ENCODE data around the gene SLAIN2.

Gene SLAIN2

DNA sequence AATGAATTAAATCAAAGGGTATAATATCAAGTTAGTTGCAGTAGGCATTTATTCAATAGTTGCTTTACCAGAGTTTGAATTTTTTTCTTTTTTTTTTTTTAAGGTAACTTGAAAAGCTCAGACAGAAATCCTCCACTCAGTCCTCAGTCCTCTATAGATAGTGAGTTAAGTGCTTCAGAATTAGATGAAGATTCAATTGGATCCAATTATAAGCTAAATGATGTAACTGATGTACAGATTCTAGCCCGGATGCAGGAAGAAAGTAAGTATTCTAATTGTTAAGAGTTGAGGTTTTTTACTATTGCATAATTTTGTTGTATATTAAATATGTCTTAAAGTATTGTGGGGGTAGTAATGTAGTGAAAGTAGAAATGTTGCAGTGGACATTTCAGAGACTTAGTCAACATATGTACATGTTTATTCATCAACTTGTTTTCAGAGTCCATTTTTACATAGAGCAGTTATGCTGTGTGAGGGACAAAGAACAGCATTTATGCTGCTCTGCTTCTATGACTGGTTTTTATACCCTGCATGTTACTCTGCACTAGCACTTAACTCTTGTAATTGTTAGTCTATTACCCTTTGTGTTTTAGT, 38.4 kb downstream of the SLAIN2 start:
- Histone ChIP-seq H3K36me3 (peaks cover 7 to 21% (median 10%) of the 10 kb centered on the region in 3 donors), H3K27ac (no peak overlapping the region), H3K27me3 (no peaks in the 10 kb centered on the region), H3K9me3 (no peaks in the 10 kb centered on the region), H3K4me1 (peaks cover 0 to 4% (median 0%) of the 10 kb centered on the region in 4 donors), H3K4me3 (no peak overlapping the region)
- intact Hi-C loops (cut with DNase I; ENCODE audit: low total_unique reads): no loop called here
- no peak for DNase-seq
- TF ChIP-seq, protein P1, sequence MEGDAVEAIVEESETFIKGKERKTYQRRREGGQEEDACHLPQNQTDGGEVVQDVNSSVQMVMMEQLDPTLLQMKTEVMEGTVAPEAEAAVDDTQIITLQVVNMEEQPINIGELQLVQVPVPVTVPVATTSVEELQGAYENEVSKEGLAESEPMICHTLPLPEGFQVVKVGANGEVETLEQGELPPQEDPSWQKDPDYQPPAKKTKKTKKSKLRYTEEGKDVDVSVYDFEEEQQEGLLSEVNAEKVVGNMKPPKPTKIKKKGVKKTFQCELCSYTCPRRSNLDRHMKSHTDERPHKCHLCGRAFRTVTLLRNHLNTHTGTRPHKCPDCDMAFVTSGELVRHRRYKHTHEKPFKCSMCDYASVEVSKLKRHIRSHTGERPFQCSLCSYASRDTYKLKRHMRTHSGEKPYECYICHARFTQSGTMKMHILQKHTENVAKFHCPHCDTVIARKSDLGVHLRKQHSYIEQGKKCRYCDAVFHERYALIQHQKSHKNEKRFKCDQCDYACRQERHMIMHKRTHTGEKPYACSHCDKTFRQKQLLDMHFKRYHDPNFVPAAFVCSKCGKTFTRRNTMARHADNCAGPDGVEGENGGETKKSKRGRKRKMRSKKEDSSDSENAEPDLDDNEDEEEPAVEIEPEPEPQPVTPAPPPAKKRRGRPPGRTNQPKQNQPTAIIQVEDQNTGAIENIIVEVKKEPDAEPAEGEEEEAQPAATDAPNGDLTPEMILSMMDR (IDR thresholded peaks at IDR 0.05): no peak

DNA sequence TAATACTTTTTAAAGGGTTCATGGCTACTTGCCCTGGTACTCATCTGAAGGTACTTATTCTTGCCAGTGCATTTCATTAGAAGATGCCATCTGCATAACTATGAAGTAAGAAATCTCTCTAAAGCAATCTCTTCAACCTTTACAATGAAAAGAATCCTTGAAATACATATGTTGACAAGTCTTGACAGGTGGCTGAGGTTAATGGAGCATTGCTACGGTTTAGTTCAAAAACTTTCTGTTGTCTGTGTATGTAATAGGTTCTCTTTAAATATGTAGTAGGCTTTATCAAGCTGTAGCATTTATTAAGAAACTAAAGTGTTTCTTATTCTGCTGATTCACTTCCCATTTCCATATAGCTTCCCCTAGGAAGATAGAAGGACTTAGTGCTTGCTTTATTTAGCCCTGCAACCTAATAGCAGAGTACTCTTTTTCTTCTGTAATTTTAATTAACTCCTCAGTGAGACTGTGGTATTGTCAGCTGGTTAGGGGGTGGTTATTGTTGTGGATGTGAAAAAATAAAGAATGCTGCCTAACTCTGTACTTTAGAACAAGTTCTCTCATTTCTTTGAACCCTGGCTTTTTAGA, 39.3 kb downstream of the SLAIN2 start:
- H3K27ac ChIP-seq: no peak overlapping the region
- H3K4me3 ChIP-seq: no peak overlapping the region
- no peaks in the 10 kb centered on the region for H3K27me3 ChIP-seq
- no peaks in the 10 kb centered on the region for H3K9me3 ChIP-seq
- peaks cover 0 to under 1% (median 0%) of the 10 kb centered on the region in 4 donors for H3K4me1 ChIP-seq
- intact Hi-C loops (cut with DNase I; ENCODE audit: low total_unique reads): no loop called here
- DNase-seq: no peak
- peaks cover 12 to 30% (median 20%) of the 10 kb centered on the region in 3 donors for H3K36me3 ChIP-seq
- TF ChIP-seq, protein P1 (IDR thresholded peaks at IDR 0.05): no peak

GRCh38 chr4:48388525-48389154, 47.3 kb downstream of the SLAIN2 start:
- intact Hi-C loops (cut with DNase I; ENCODE audit: low total_unique reads): no loop called here
- H3K36me3 ChIP-seq: peaks cover 27 to 39% (median 31%) of the 10 kb centered on the region in 3 donors

DNA sequence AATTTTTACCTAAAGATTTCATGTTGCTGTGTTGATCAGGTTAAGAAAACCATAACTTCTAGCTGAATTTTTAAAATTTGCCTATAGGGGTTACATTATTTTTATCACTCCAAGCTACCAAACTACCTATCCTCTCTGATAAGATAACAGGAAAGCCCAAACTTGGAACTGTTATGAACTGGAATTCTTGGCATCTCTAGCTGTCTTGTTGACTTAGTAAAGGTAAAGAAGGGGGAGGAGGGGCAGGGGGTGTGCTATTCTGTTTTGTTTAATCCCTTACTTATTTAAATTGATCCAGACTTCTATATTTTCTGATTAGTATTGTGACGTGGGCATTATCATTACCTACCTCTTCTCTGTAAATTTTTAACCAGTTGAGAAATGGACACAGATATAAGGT, 54.7 kb downstream of the SLAIN2 start:
- TF ChIP-seq, protein P1 (IDR thresholded peaks at IDR 0.05): no peak
- Histone ChIP-seq H3K9me3 (no peaks in the 10 kb centered on the region), H3K36me3 (peaks cover 9 to 36% (median 34%) of the 10 kb centered on the region in 3 donors), H3K4me1 (no peaks in the 10 kb centered on the region), H3K4me3 (no peak overlapping the region), H3K27ac (no peak overlapping the region), H3K27me3 (no peaks in the 10 kb centered on the region)
- no peak for DNase-seq
- intact Hi-C loops (cut with DNase I; ENCODE audit: low total_unique reads): no loop called here

More at GRCh38 chr4:48388525-48389154, 47.3 kb downstream of the SLAIN2 start:
- Histone ChIP-seq H3K4me3 (no peak overlapping the region), H3K9me3 (no peaks in the 10 kb centered on the region), H3K4me1 (no peaks in the 10 kb centered on the region), H3K27me3 (no peaks in the 10 kb centered on the region), H3K27ac (no peak overlapping the region)
- no peak for DNase-seq
- TF ChIP-seq, protein P1 (IDR thresholded peaks at IDR 0.05): no peak

DNA sequence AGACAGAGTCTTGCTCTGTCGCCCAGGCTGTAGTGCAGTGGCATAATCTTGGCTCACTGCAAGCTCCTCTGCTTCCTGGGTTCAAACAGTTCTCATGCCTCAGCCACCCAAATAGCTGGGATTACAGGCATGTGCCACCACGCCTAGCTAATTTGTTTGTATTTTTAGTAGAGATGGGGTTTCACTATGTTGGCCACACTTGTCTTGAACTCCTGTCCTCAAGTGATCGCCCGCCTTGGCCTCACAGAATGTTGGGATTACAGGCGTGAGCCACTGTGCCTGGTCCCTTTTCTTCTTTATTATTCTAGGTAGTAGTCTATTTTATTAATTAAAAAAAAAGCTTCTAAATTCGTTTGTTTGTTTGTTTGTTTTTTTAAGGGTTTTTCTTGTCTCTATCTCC, 59.1 kb downstream of the SLAIN2 start:
- DNase-seq: no peak
- H3K36me3 ChIP-seq: peaks cover 0 to 33% (median 26%) of the 10 kb centered on the region in 3 donors
- no peaks in the 10 kb centered on the region for H3K9me3 ChIP-seq
- TF ChIP-seq, protein P1 (IDR thresholded peaks at IDR 0.05): no peak
- intact Hi-C loops (cut with DNase I; ENCODE audit: low total_unique reads): no loop called here
- no peak overlapping the region for H3K4me3 ChIP-seq
- H3K27ac ChIP-seq: no peak overlapping the region
- H3K4me1 ChIP-seq: no peaks in the 10 kb centered on the region
- no peaks in the 10 kb centered on the region for H3K27me3 ChIP-seq

Measured in tibial artery (tissue), 4 donors.